GM21717 (cell line): ENCODE results near the gene ARHGAP28.
"Not testable (repeated sequence)": the region's sequence is repeated elsewhere in the genome, so short reads cannot be mapped to it uniquely, and the experiment has no call there.

ENCODE experiments used
- ATAC-seq: cut with Tn5 transposase; IDR thresholded peaks from one replicate; pipeline ENCODE4 v1.9.1; 2021; ENCODE audit warnings: mild to moderate bottlenecking, moderate library complexity; ENCODE audit not compliant: unreplicated experiment

ARHGAP28 gene

GRCh38 chr18:6814882-6815425 is 85.4 kb downstream of the ARHGAP28 start:
- ATAC-seq: no peak

- ATAC-seq: no peak
These were observed 86.6 kb downstream of the ARHGAP28 start for GRCh38 chr18:6816154-6816553.

GRCh38 chr18:6819332-6819731 is 89.8 kb downstream of the ARHGAP28 start:
- no peak for ATAC-seq

GRCh38 chr18:6820314-6820713 is 90.8 kb downstream of the ARHGAP28 start:
- no peak for ATAC-seq

- ATAC-seq: no peak
These were observed 91.8 kb downstream of the ARHGAP28 start for GRCh38 chr18:6821356-6821755.

- not testable (repeated sequence) for ATAC-seq
These were observed 97.6 kb downstream of the ARHGAP28 start for GRCh38 chr18:6827161-6827560.

- not testable (repeated sequence) for ATAC-seq
These were observed 98.0 kb downstream of the ARHGAP28 start for GRCh38 chr18:6827566-6827965.

- ATAC-seq: no peak
These were observed 101.4 kb downstream of the ARHGAP28 start for GRCh38 chr18:6830916-6831315.

- ATAC-seq: no peak
These were observed 105.8 kb downstream of the ARHGAP28 start for GRCh38 chr18:6835345-6835744.

- ATAC-seq: no peak
These were observed 106.8 kb downstream of the ARHGAP28 start for GRCh38 chr18:6836331-6836730.

GRCh38 chr18:6837904-6838303 is 108.4 kb downstream of the ARHGAP28 start:
- ATAC-seq: no peak

- no peak for ATAC-seq
These were observed 112.6 kb downstream of the ARHGAP28 start for GRCh38 chr18:6842081-6842480.

GRCh38 chr18:6843308-6843707 is 113.8 kb downstream of the ARHGAP28 start:
- no peak for ATAC-seq

GRCh38 chr18:6845521-6845920 is 116.0 kb downstream of the ARHGAP28 start:
- not testable (repeated sequence) for ATAC-seq

GRCh38 chr18:6850396-6850795 is 120.9 kb downstream of the ARHGAP28 start:
- ATAC-seq: no peak

- no peak for ATAC-seq
These were observed 122.0 kb downstream of the ARHGAP28 start for GRCh38 chr18:6851480-6851879.

- ATAC-seq: no peak
These were observed 125.3 kb downstream of the ARHGAP28 start for GRCh38 chr18:6854811-6855210.

GRCh38 chr18:6855767-6856166 is 126.3 kb downstream of the ARHGAP28 start:
- ATAC-seq: no peak

- ATAC-seq: no peak
These were observed 127.8 kb downstream of the ARHGAP28 start for GRCh38 chr18:6857300-6857699.

GRCh38 chr18:6859676-6860422 is 130.3 kb downstream of the ARHGAP28 start:
- ATAC-seq: no peak

GRCh38 chr18:6860804-6861448 is 131.4 kb downstream of the ARHGAP28 start:
- no peak for ATAC-seq

GRCh38 chr18:6865251-6865650 is 135.7 kb downstream of the ARHGAP28 start:
- no peak for ATAC-seq
